ENCODE results near the gene CHD8. TPM values are rescaled to one million over a fixed set of nuclear protein-coding genes. Genes with fewer than 3 reads are reported as not detected.

Gene CHD8
- total and polyA plus RNA-seq, 2 of the 13 experiments (the other 11 are each of a cell fraction or from before 2014, with no cell fraction given) = 35.1 to 79.6 TPM

DNA sequence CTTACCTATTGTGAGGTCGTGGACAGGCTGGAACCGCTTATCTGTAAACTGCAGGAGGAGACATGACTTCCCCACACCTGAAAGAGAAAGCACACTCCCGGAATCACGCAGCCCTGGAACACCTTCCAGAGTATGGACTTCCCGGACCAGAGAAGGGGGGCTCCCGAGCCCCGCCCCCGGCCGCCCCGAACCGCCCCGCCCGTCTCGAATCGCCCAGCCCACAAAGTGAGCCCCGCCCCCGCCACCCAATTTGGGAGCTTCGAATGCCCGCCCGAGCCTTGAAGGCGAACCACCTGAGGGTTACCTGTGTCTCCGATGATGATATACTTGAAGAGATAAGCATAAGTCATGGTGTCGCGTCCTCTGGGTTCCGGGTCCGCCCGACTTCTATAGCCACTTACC is 20.6 kb upstream of the CHD8 start (continued):
- TF ChIP-seq GABPA (IDR thresholded peaks at IDR 0.05; ENCODE audit: low read depth, low read length) (no peak; the same call in 1 of the 2 replicates), GABPA (CRISPR knock-in tag; IDR thresholded peaks at IDR 0.05; ENCODE audit: low read depth) (no peak), ZNF557 (CRISPR knock-in tag; IDR thresholded peaks at IDR 0.05) (no peak), THAP7 (CRISPR knock-in tag; IDR thresholded peaks at IDR 0.05) (no peak), ZNF629 (CRISPR knock-in tag; conservative IDR thresholded peaks at IDR 0.05) (no peak), RXRA (CRISPR knock-in tag; IDR thresholded peaks at IDR 0.05) (no peak; the same call in 1 of the 2 replicates), ARHGAP35 (CRISPR knock-in tag; IDR thresholded peaks at IDR 0.05; ENCODE audit: borderline replicate concordance) (no peak), SMARCC2 (IDR thresholded peaks at IDR 0.05) (no peak), ATM (IDR thresholded peaks at IDR 0.05; ENCODE audit: borderline replicate concordance) (no peak), NFYB (CRISPR knock-in tag; IDR thresholded peaks at IDR 0.05) (no peak), KMT2A (CRISPR knock-in tag; IDR thresholded peaks at IDR 0.05) (no peak), ZFP91 (CRISPR knock-in tag; IDR thresholded peaks at IDR 0.05; ENCODE audit: borderline replicate concordance) (no peak), ZNF260 (CRISPR knock-in tag; IDR thresholded peaks at IDR 0.05; ENCODE audit: borderline replicate concordance, low read depth) (no peak), SNAPC2 (CRISPR knock-in tag; IDR thresholded peaks at IDR 0.05) (no peak), THAP11 (CRISPR knock-in tag; IDR thresholded peaks at IDR 0.05) (no peak), NFE2 (CRISPR knock-in tag; IDR thresholded peaks at IDR 0.05) (no peak), ZNF296 (CRISPR knock-in tag; conservative IDR thresholded peaks at IDR 0.05) (no peak), YEATS2 (CRISPR knock-in tag; IDR thresholded peaks at IDR 0.05; ENCODE audit: borderline replicate concordance) (no peak), TBX3 (IDR thresholded peaks at IDR 0.05; ENCODE audit: borderline replicate concordance) (no peak), ARID2 (CRISPR knock-in tag; IDR thresholded peaks at IDR 0.05; ENCODE audit: borderline replicate concordance) (no peak), NFE2L2 (IDR thresholded peaks at IDR 0.05; ENCODE audit: low read length) (no peak), ZNF530 (CRISPR knock-in tag; IDR thresholded peaks at IDR 0.05; ENCODE audit: low read depth) (no peak), CEBPB (IDR thresholded peaks at IDR 0.05; ENCODE audit: borderline replicate concordance, low read depth, low read length) (no peak), ZBTB38 (CRISPR knock-in tag; IDR thresholded peaks at IDR 0.05) (no peak), MBNL3 (CRISPR knock-in tag; conservative IDR thresholded peaks at IDR 0.05) (no peak), NPAS2 (CRISPR knock-in tag; IDR thresholded peaks at IDR 0.05; ENCODE audit: borderline replicate concordance) (no peak)
- TF ChIP-seq, protein P1, sequence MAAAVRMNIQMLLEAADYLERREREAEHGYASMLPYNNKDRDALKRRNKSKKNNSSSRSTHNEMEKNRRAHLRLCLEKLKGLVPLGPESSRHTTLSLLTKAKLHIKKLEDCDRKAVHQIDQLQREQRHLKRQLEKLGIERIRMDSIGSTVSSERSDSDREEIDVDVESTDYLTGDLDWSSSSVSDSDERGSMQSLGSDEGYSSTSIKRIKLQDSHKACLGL (CRISPR knock-in tag; IDR thresholded peaks at IDR 0.05) = no peak
- TF ChIP-seq, protein P2, sequence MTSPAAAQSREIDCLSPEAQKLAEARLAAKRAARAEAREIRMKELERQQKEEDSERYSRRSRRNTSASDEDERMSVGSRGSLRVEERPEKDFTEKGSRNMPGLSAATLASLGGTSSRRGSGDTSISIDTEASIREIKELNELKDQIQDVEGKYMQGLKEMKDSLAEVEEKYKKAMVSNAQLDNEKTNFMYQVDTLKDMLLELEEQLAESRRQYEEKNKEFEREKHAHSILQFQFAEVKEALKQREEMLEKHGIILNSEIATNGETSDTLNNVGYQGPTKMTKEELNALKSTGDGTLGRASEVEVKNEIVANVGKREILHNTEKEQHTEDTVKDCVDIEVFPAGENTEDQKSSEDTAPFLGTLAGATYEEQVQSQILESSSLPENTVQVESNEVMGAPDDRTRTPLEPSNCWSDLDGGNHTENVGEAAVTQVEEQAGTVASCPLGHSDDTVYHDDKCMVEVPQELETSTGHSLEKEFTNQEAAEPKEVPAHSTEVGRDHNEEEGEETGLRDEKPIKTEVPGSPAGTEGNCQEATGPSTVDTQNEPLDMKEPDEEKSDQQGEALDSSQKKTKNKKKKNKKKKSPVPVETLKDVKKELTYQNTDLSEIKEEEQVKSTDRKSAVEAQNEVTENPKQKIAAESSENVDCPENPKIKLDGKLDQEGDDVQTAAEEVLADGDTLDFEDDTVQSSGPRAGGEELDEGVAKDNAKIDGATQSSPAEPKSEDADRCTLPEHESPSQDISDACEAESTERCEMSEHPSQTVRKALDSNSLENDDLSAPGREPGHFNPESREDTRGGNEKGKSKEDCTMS (CRISPR knock-in tag; conservative IDR thresholded peaks at IDR 0.05) = 0 out of 2 replicates have a peak, but pooled peaks have one; percentile 35
